IPS DF 19.7 (cell line): Measurements from ENCODE around the gene MAPK1.
"Not testable (repeated sequence)": the region's sequence is repeated elsewhere in the genome, so short reads cannot be mapped to it uniquely, and the experiment has no call there.

Source experiments
- DNase-seq: peaks from one replicate; pipeline ENCODE4 v3.0.0-alpha.2; 2013; ENCODE audit warnings: low read depth, low spot score

Gene MAPK1

DNA sequence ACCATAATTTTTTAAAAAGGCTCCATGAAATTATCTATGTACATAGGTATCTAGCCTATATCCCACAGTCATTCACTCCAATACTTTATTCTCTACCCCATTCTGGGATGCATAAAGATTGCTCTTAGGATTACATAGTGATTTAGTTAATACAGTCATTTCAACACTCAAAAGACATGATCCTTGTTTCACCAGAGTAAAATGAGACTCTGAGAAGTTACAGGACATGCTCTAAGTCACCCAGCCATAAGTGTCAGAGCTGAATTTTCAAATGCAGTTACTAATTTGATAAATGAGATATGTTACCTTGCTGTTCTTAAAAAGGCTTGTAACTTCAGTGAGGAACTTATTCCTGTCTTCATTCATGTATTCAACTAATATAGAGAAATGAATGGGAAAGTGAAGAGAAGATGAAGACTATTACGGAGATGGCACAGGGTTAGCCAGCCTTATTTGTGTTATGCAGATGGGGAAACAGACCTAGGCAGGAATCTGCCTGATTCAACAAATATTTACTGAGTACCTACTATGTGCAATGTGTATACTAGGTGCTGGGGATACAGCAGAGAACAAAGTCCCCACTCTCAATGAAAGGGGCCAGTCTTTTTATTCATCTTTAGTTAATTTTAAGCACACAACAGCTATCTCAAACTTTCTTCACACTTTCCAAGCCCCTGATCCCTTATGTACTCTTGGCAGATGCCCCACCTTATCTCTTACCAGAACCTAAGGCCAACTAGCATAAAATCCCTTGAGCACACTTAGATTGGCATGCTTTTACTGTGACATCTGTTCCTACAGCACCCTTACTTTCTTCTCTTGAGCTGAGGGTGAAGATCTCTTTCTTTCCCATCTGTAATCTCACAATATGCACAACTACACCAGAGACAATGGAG is 21.6 kb downstream of the MAPK1 start:
- DNase-seq, result no peak

DNA sequence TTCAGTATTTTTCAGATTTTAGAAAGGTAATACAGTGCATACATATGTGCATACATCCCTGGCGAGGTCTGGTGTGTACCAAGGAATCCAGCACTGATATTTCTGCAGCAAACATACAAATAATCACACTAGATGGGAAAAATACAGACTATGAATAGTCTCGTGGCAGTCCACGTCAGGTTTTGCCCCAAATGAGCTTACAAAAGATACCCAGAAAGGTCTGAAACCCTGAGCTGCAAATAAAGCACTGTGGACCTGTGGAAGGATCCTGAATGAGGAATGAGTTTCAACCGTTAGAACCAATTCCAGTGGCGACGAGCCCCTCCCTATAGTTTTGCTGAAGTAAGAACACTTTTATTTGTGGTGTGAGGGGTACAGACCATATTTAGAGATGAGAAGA is 24.5 kb downstream of the MAPK1 start:
- no peak for DNase-seq

DNA sequence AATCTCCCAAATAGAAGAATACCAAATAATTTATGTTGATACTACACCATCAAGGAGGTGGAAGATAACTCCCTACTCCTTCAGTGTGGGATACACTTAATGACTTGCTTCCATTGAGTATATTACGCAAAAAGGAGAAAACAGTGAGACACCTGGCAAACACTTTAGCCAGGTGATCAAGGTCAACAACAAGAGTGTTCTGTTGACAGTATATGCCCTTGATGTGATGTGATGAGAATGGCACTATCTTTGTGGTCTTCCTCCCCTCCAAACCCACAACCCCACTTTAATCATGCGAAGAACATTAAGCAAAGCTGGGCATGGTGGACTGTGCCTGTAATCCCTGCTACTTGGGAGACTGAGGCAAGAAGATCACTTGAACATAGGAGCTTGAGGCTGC is 26.0 kb downstream of the MAPK1 start:
- no peak for DNase-seq

DNA sequence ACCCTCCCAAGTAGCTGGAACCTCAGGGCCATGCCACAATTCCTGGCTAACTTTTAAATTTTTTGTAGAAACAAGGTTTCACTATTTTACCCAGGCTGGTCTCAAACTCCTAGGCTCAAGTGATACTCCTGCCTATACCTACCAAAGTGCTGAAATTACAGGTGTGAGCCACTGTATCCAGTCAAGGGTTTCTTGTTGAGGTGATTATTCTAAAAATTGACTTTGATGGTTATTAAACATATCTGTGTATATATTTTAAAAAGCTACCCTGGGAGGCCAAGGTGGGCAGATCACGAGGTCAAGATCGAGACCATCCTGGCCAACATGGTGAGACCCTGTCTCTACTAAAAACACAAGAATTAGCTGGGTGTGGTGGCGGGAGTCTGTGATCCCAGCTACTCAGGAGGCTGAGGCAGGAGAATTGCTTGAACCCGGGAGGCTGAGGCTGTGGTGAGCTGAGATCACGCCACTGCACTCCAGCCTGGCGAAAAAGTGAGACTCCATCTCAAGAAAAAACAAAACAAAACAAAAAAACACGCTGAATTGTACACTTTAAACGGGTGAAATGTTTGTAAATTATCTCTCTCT is 27.1 kb downstream of the MAPK1 start:
- no peak for DNase-seq

DNA sequence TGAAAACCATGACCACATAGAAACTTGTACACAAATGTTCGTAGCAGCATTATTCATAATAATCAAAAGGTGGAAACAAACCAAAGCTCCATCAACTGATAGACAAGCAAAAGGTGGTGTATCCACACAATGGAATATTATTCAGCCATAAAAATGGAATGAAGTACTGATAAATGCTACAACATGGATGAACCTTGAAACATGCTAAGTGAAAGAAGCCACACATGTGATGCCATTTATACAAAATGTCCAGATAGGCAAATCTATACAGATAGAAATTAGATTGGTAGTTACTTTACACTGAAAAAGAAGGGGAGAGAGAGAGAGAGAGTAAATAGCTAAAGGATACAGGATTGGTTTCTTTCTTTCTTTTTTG is 27.7 kb downstream of the MAPK1 start:
- DNase-seq, result no peak

DNA sequence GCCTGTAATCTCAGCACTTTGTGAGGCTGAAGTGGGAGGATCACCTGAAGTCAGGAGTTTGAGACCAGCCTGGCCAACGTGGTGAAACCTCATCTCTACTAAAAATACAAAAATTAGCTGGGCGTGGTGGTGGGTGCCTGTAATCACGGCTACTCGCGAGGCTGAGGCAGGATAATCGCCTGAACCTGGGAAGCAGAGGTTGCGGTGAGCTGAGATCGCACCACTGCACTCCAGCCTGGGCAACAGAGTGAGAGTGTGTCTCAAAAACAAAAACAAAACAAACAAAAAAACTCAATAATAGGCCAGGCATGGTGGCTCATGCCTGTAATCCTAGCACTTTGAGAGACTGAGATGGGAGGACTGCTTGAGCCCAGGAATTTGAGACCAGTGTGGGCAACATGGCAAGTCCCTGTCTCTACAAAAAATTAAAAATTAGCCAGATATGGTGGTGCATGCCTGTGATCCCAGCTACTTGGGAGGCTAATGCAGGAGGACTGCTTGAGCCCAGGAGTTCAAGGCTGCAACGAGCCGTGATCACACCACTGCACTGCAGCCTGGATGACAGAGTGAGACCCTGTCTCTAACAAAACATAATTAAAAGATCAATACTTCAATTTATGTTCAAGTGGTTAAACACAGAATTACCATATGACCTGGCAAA is 28.2 kb downstream of the MAPK1 start:
- not testable (repeated sequence) for DNase-seq

DNA sequence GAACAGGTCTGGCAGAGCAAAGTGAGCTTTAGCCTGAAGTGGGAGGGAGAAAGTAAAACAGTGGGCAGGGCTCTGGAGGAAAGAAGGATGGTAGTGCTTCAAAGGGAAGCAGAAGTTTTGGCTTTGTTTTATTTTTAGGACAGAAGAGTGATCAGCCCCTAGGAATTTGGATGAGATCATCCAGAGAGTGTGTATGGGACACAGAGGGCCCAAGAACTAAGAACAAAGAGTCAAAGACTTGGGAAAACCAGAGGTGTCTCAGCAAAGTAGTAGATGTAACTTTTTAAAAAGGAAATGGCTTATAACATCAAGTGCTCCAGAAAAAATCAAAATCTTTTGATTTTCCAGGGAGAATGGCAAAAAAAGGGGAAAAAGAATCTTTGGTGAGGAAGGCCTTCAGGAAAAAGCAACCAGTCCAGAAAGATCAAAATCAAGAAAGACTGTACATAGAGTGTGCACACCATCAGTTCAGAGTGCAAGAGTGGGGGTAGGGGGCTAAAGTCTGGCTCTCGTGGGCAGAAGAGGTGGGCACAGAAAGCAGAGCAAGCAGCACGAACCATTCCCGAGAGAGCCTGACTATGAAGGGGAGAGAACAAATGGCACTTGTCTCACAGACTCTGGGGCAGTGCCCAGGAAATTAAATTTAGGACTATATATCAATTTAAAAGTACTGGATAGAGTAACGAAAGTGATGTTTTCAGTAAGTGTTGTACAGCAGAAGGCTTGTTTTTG is 30.0 kb downstream of the MAPK1 start:
- peak; percentile 25 for DNase-seq

DNA sequence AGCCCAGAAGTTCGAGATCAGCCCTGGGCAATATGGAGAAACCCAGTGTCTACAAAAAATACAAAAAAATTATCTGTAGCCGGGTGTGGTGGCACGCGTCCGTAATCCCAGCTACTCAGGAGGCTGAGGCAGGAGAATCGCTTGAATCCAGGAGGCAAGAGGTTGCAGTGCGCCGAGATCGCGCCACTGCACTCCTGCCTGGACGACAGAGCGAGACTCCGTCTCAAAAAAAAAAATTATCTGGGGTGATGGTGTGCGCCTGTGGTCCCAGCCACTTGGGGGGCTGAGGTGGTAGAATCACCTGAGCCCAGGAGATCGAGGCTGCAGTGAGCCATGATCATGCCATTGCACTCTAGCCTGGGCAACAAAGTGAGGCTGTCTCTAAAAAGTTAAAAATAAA is 31.0 kb downstream of the MAPK1 start:
- DNase-seq, result not testable (repeated sequence)

DNA sequence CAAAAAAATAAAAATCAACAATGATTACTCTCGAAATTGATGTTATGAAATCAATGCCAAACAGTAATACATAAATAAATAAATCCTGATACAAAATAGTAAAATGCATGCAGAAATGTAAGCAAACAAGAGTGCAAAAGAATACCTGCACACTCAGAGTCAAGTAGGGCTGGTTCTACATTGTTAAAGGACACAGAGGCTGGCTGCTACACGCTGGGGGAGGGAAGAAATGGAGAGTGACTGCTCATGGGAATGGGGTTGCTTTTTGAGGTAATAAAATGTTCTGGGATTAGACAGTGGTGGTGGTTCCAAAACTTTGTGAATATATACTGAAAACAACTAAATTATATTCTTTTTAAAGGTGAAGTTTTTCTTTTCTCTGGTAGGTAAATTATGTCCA is 32.1 kb downstream of the MAPK1 start:
- DNase-seq, result no peak

DNA sequence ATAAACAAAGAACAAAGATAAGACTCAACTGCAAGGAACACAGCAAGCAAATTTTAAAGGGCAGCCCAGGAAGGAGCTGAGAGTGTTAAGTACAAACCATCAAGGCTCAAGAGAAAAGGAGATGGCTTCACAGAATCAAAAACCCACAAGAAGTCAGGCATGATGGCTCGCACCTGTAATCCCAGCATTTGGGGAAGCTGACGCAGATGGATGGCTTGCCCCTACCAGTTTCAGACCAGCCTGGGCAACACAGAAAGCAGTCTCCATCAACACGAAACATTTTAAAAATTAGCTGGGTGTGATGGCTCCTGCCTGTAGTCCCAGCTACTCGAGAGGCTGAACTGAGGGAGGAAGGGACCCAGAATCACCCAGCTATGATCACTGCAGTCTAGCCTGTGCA is 32.6 kb downstream of the MAPK1 start:
- no peak for DNase-seq

DNA sequence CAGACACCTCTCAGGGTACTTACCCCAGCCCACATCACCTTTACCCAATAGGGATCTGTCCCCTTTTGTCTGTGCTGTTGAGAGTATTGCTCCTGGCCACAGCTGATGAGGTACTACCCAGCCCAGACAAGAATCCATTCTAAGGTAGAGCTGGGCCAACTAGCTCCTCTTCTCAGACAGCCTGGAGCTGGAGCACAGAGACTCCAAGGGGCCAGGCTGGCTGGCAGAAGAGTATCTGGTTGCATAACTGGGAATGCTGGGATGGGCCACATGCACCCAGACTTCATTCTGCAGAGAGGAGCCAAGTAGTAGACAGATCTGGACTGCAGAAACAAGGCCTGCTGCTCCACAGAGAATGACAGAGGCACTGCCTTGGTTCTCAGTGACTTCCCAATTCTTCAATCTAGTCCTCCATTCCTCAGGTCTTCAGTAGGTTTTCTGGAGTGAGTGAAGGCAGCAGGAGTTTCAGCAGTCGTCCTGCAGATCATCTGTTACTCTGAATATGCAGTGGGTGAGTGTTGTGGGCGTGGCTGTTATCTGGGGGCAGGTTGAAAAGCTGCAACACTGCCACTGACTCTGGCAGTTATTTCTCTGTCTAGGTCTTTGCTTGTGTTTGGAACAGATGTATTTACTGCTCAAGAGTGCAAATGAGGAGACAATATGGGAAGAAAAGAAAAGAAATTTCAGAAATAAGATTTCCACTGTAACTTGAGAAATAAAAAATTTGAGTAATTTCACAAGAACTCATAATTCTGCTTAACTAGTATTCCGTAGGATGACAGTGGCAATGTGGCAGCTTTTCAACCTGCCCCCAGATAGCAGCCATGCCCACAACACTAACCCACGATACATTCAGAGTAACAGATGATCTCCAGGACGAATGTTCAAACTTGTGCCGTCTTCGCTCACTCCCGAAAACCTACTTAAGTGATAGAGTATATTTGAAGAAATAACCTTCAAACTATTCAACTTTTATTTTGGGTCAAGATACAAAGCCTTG is 34.9 kb downstream of the MAPK1 start:
- DNase-seq, result no peak

DNA sequence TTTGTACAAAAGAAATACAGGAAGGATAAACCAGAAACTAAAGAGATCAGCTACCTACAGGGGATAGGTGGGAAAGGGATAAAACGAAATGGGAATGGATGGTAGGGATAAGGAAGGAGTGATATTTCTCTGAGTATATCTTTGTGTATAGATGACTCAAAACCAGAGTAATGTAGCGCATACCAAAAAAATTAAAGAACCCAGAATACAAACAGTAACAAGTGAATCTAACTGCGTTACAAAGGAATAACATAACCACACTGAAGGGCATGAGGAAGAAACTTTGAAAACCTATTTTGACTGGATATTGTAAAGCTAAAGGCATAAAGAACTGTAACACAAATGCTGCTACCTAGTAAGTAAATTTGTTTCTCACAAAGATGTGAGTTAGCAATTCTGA is 37.9 kb downstream of the MAPK1 start:
- no peak for DNase-seq

DNA sequence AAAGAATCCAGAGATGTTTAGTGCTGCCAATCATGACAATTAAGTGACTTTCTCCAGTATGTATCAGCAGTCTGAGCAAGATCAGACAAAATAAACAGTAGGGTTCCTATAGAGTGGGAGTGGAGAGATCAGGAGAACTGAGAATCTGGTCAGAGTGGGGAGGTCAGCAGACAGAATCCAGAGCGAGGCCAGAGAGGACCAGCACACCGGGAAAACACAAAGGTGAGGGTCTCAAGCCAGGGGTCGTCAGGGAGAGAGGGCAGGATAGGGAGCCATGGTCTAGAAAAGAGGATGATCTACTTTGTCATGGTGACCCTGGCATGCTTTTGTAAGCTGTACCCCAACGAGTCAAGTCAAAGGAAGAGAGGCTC is 39.2 kb downstream of the MAPK1 start:
- no peak for DNase-seq

DNA sequence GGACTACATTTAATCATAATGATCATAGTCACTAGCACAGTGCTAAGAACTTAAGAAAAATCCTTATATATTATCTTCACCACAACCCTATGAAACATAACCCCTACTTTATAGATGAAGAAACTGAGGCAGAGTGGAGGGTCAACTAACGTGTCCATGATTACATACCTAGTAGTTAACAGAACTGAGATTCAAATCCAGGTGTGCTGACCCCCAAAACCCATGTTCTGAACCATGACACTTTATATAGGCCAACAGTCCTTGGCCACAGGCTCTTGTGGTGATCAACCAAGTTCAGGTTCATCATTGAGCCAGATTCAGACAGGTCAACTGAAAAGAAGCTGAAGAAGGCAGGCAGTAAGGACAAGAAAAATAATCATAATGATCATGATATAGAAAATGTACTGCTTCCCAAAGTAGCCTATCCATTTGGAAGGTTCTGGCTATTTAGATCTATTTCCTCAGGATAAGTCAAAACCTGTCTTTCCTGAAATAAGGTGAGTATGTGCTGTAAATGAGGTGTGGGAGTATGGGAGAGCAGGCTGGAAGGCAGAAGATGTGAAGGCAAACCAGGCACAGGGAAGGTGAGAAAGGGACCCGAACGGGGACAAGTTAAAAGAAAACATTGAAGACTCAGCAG is 39.7 kb downstream of the MAPK1 start:
- no peak for DNase-seq

DNA sequence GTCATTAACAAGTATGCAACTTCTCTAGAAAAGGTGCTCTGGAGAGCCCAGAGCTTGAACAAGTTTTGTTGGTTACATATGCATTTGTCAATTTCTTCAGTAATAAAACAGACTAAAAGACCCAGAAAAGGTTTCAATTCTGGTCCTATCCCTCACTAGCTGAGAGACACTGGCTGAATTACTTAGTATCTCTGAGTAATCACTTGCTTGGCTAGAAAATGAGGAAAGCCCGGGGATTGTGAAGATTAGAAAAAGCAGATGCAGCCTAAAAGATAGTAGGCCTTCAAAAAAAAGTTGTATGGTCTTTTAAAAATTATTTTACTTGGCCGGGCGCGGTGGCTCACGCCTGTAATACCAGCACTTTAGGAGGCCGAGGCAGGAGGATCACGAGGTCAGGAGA is 41.2 kb downstream of the MAPK1 start:
- no peak for DNase-seq

DNA sequence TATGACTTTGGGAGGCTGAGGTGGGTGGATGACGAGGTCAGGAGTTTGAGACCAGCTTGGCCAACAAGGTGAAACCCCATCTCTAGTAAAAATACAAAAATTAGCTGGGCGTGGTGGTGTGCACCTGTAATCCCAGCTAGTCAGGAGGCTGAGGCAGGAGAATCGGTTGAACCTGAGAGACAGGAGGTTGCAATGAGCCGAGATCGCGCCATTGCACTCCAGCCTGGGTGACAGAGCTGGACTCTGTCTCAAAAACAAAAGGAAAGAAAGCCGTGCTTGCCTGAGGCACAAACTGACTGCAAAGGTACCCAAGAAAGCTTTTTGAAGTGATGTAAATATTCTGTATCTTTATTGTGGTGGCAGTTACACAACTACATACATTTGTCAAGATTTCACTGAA is 42.5 kb downstream of the MAPK1 start:
- DNase-seq, result not testable (repeated sequence)

DNA sequence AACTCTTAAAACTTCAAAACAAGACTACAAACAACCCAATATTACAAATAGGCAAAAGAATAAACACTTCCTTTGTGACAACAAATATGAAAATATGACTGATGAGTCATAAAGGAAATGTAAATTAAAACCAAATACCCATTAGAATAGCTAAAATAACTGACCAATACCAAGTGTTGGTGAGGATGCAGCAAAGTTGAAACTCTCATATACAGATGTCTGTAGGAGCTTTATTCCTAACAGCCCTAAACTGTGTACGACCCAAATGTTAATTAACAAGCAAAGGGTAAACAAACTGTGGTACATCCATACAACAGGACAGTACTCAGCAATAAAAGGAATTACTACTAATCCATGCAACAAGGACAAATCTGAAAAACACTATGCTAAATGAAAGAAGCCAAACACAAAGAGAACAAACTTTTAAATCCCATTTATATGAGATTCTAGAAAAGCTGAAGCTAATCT is 43.0 kb downstream of the MAPK1 start:
- DNase-seq, result no peak

DNA sequence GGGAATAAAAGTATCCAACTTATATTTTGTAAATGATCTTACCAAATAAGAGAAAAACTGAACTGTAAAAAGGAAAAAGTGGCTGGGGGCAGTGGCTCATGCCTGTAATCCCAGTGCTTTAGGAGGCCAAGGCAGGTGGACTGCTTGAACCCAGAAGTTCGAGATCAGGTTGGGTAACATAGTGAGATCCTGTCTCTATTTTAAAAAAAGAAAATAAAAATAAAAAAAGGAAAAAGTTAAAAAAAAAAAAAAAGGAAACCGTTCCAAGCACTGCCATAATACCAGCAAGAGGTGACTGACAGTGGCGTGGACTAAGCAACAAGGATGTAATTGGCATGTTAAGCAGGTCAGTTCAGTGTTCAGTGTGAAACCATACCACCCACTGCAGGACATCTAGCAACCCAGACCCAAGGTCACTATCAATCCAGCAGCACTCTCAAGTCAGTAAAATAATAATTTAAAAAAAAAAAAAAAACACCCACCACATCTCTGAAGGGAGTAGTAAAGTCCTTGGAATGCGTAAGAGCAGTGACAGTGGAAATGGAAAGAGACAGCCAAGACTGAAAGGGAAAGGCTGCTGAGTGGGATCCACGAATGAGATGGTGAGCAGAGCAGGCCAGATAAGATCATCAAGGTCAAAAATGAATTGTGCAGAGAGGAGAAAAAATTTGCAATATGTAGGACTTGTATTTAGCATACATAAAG is 43.6 kb downstream of the MAPK1 start:
- no peak for DNase-seq

DNA sequence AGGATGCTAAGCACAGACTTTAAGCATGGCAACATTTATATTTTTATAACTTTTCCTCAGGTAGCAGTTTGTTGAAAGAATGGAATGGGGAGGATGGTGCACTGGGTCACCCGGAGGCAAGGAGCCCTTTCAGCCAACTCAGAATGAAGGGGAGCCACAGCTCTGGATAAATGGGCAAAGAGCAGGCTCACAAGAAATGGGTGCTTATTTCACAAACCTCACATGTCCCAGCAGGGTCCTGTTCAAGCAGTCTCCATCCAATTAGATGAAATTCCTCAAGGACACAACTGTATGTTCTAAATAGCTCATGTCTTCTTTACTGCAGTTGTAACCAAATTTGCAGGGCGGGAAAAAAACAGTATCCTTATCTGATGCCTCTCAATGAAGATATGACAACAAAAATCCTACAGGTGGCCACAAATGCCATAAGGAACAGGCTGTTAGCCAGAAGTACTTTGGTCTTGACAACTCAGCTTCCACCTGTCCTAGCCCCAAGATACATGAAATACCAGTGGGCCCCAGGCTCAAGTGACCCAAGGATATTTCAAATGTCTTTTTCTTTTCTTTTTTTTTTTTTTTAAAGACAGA is 48.2 kb downstream of the MAPK1 start:
- DNase-seq, result no peak
